Activated CD8-positive, alpha-beta T cell treated with anti-CD3 and anti-CD28 coated beads for 36 hours (primary cell): ENCODE measurements around the gene TMTC4. TPM values are rescaled to one million over a fixed set of nuclear protein-coding genes. Genes with fewer than 3 reads are reported as not detected.

Experiments
- ATAC-seq: fragments of 200-7000 bp; cut with Tn5 transposase; one replicate; pipeline ENCODE4 v1.10.0; 2021; ENCODE audit warnings: mild to moderate bottlenecking, moderate library complexity
- CTCF ChIA-PET: fragments of 350-600 bp; sonication (Branson Sonifier 250); formaldehyde crosslinking; loops from one replicate; lab custom pipeline; 2021; ENCODE audit warnings: antibody characterized with exemption; lab: Charles Lee
- POLR2A ChIA-PET: fragments of 350-600 bp; sonication (Branson Sonifier 250); formaldehyde crosslinking; loops from one replicate; lab custom pipeline; 2021; ENCODE audit warnings: antibody characterized with exemption; lab: Charles Lee
- DNase-seq: peaks from one replicate; pipeline ENCODE4 v3.0.0-alpha.2; 2020
- H3K27ac Mint-ChIP-seq: one replicate; pipeline ENCODE4 v1.8.0; 2021; ENCODE audit warnings: mild to moderate bottlenecking, mixed read lengths
- H3K27me3 Mint-ChIP-seq: one replicate; pipeline ENCODE4 v1.8.0; 2021; ENCODE audit warnings: mixed read lengths
- H3K36me3 Mint-ChIP-seq: one replicate; pipeline ENCODE4 v1.8.0; 2021; ENCODE audit warnings: low read depth, mixed read lengths
- H3K4me1 Mint-ChIP-seq: one replicate; pipeline ENCODE4 v1.8.0; 2021; ENCODE audit warnings: low read depth, mixed read lengths
- H3K4me3 Mint-ChIP-seq: one replicate; pipeline ENCODE4 v1.8.0; 2021; ENCODE audit warnings: mild to moderate bottlenecking, moderate library complexity, mixed read lengths
- H3K9me3 Mint-ChIP-seq: one replicate; pipeline ENCODE4 v1.8.0; 2021; ENCODE audit warnings: mixed read lengths
- CTCF ChIP-seq: fragments of 200-600 bp; IDR thresholded peaks from one replicate; pipeline ENCODE4 v1.8.0; 2022; ENCODE audit warnings: antibody characterized with exemption, mild to moderate bottlenecking
- intact Hi-C: fragments of 100-400 bp; cut with micrococcal nuclease; formaldehyde crosslinking; loops from one replicate; pipeline ENCODE4 v1.10.0; 2022
- total RNA-seq, 2 experiments: library from RNA; stranded (reverse); gene quantifications; one replicate each; pipeline ENCODE4 v1.2.3, GENCODE V29; 2021

Gene TMTC4
- total RNA-seq, 2 experiments from 2014 or later: 13.3 to 16.1 TPM

GRCh38 chr13:100645382-100645781, 29.2 kb downstream of the TMTC4 start:
- Mint-ChIP-seq H3K27me3 (no peaks in the 10 kb centered on the region), H3K4me3 (no peak overlapping the region), H3K4me1 (no peaks in the 10 kb centered on the region), H3K9me3 (no peaks in the 10 kb centered on the region), H3K36me3 (peaks cover 14% of the 10 kb centered on the region), H3K27ac (no peak overlapping the region)
- ATAC-seq: no peak
- CTCF ChIA-PET: no interaction called here
- intact Hi-C loops: no loop called here
- no peak for DNase-seq
- POLR2A ChIA-PET: no interaction called here
- TF ChIP-seq CTCF: no peak

GRCh38 chr13:100644371-100644770, 30.2 kb downstream of the TMTC4 start:
- ChIA-PET POLR2A (no interaction called here), CTCF (no interaction called here)
- no peak overlapping the region for H3K4me3 Mint-ChIP-seq
- ATAC-seq (no peak), DNase-seq (no peak)
- H3K27ac Mint-ChIP-seq: no peak overlapping the region
- peaks cover 16% of the 10 kb centered on the region for H3K36me3 Mint-ChIP-seq
- TF ChIP-seq CTCF: no peak
- no peaks in the 10 kb centered on the region for H3K27me3 Mint-ChIP-seq
- H3K4me1 Mint-ChIP-seq: no peaks in the 10 kb centered on the region
- intact Hi-C loops: no loop called here
- no peaks in the 10 kb centered on the region for H3K9me3 Mint-ChIP-seq

- Mint-ChIP-seq H3K9me3 (no peaks in the 10 kb centered on the region), H3K4me1 (no peaks in the 10 kb centered on the region), H3K36me3 (peaks cover 35% of the 10 kb centered on the region), H3K27ac (no peak overlapping the region), H3K27me3 (no peaks in the 10 kb centered on the region), H3K4me3 (no peak overlapping the region)
- intact Hi-C loops: no loop called here
- CTCF ChIA-PET: interaction anchor here (1.0 to 1.1 kb wide), 2 partner anchors 59 to 530 kb away, joined by 3 read pairs; no protein-coding TSS in a partner anchor
- no peak for DNase-seq
- POLR2A ChIA-PET: no interaction called here
- no peak for TF ChIP-seq CTCF
- ATAC-seq: no peak
Measured at GRCh38 chr13:100637796-100638195, 36.8 kb downstream of the TMTC4 start.

- intact Hi-C loops: no loop called here
- H3K27me3 Mint-ChIP-seq: no peaks in the 10 kb centered on the region
- H3K4me3 Mint-ChIP-seq: no peak overlapping the region
- TF ChIP-seq CTCF: no peak
- CTCF ChIA-PET: interaction anchor here (1.0 to 1.1 kb wide), 2 partner anchors 59 to 530 kb away, joined by 3 read pairs; no protein-coding TSS in a partner anchor
- ATAC-seq: no peak
- H3K4me1 Mint-ChIP-seq: no peaks in the 10 kb centered on the region
- POLR2A ChIA-PET: no interaction called here
- H3K36me3 Mint-ChIP-seq: peaks cover 35% of the 10 kb centered on the region
- no peaks in the 10 kb centered on the region for H3K9me3 Mint-ChIP-seq
- no peak for DNase-seq
- H3K27ac Mint-ChIP-seq: no peak overlapping the region
Measured at GRCh38 chr13:100637380-100637779, 37.2 kb downstream of the TMTC4 start.

GRCh38 chr13:100636441-100636840, 38.2 kb downstream of the TMTC4 start:
- CTCF ChIA-PET: no interaction called here
- ATAC-seq: no peak
- intact Hi-C loops: no loop called here

More at GRCh38 chr13:100636441-100636840, 38.2 kb downstream of the TMTC4 start:
- Mint-ChIP-seq H3K36me3 (peaks cover 31% of the 10 kb centered on the region), H3K4me1 (no peaks in the 10 kb centered on the region), H3K9me3 (no peaks in the 10 kb centered on the region), H3K27me3 (no peaks in the 10 kb centered on the region), H3K4me3 (no peak overlapping the region), H3K27ac (no peak overlapping the region)
- POLR2A ChIA-PET: no interaction called here
- DNase-seq: no peak
- no peak for TF ChIP-seq CTCF
